Activated gamma-delta T cell (primary cell): Measurements from ENCODE around the gene SHROOM3.
"Not testable (repeated sequence)": the region's sequence is repeated elsewhere in the genome, so short reads cannot be mapped to it uniquely, and the experiment has no call there.

Experiments
- DNase-seq: peaks from one replicate; lab custom pipeline; 2025; lab: John Stamatoyannopoulos, UW

SHROOM3 gene

DNA sequence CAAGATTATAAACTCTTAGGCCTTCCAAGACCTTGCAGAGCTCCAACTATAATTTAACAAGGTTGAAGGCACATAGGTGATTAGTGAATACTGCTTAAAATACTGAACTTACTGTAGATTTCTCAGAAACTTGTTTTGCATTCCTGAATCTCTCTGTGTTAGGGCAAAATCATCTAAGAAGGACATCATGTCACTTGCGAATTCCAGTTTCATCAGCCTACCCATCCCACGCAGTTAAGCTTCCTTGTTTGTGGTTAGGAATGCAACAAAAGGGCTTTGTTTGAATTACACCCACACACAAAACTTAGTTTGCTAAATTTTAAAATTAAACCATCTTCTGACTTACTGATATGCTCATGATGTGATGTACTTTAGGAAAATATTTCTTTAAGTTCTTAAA is 288.9 kb downstream of the SHROOM3 start:
- no peak for DNase-seq

DNA sequence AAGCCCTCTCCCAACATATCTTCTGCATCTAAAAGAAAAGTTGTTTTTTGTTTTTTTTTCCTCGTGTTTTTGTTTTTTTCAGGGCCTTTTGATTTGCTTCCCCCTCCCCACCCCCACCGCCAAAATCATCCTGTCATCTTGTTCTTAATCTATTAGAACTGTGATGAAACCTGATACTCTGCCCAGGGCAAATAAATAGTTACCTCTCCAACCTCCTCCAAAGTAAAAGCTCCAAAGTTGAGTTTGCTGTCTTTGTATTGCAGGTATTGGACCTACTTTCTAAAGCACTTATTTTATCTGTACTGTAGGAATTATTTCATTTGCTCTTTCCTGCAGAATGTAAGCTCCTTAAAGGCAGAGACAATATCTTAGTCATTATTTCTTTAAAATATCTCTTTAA is 290.0 kb downstream of the SHROOM3 start:
- DNase-seq = no peak

DNA sequence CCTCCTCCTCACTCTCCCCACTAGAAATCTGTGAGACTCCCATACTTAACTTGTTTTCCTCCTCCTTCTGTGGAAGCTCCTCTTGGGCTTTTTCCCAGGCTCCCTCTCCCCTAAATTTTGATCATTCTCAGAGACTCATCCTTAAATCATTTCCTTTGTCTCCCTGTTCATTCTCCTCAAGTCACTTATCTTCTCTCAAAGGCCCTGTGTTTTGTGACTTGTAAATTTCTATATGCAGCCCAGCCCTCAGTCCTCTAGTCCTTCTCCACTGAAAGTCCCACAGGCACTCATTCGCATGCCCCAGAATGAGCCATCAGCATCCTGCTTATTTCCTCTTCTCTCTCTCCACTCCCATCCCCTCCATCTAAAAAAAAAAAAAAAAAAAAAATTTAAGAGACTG is 291.1 kb downstream of the SHROOM3 start:
- DNase-seq = no peak

DNA sequence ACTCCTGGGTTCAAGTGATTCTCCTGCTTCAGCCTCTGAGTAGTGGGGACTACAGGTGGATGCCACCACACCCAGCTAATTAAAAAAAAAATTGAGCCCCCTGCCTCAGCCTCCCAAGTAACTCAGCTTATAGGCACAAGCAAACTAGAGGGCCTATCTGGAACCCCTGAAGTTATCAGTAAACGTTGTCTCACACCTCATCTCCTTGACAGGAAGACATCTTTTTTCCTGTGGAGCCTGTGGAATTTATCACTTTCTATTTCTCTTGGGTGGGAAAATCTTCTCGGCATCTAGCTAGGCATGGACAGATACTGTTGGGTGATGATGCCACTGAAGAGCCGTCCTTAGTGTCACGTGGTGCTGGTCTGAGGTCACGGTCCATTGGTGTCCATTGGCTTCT is 291.6 kb downstream of the SHROOM3 start:
- no peak for DNase-seq

DNA sequence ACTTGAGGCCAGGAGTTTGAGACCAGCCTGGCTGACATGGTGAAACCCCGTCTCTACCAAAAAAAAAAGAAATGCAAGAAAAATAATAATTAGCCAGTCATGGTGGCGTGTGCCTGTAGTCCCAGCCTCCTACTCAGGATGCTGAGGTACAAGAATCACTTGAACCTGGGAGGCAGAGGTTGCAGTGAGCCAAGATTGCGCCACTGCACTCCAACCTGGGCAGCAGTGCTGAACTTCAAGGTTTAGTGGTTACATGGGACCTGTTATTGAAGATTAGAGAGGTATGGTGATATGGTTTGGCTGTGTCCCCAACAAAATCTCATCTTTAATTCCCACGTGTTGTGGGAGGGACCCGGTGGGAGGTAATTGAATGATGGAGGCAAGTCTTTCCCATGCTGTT is 292.9 kb downstream of the SHROOM3 start:
- not testable (repeated sequence) for DNase-seq

DNA sequence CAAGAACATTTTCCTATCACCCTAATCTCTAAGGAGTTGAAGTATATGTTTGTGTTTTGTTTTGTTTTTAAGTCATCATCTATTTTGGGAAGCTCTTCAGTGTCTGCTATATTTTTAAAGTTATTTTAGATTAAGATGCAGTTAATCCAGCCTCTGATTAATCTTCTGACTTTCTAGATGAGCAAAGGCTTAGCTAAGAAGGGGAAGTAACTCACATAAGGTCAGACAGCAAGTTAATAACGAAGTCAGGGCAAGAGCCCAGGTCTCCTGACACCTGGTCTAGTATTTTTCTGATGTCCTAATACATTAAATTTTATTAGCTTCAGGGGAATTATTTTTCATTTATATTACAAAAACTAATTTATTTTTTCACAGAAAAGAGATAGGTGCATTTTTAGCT is 294.4 kb downstream of the SHROOM3 start:
- DNase-seq = no peak

DNA sequence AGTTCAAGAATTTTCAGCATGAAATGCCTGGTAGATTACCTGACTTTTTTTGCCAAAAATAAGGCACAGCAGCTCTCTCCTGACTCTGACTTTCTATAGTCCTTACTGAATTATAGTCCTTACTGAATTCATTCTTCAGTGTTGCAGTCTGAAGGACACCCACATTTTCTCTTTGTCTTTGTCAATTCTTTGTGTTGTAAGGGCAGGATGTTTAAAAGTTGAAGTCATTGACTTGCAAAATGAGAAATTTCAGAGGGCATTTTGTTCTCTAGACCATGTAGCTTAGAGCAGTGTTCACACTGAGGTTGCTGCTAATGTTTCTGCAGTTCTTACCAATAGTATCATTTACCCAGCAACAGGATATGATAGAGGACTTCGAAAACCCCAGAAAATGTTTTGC is 295.0 kb downstream of the SHROOM3 start:
- no peak for DNase-seq

DNA sequence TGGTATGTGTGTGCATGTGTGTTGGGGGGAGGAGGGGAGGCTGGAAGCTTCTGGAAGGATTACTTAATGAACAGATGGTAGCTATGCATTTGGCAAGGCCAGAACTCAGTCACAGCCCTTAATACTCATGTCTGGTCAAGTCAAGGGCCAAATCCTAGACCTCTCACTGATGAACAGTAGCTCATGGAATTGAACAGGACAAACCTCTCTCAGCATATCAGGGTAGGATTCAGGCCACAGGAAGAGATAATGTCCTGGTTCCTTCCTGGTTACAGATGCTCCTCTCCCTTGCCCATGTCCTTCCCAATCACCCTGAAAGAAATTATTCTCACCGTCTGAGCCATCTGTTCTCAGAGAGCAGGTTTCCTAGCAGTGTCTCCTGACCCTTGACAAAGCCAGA is 297.2 kb downstream of the SHROOM3 start:
- no peak for DNase-seq

DNA sequence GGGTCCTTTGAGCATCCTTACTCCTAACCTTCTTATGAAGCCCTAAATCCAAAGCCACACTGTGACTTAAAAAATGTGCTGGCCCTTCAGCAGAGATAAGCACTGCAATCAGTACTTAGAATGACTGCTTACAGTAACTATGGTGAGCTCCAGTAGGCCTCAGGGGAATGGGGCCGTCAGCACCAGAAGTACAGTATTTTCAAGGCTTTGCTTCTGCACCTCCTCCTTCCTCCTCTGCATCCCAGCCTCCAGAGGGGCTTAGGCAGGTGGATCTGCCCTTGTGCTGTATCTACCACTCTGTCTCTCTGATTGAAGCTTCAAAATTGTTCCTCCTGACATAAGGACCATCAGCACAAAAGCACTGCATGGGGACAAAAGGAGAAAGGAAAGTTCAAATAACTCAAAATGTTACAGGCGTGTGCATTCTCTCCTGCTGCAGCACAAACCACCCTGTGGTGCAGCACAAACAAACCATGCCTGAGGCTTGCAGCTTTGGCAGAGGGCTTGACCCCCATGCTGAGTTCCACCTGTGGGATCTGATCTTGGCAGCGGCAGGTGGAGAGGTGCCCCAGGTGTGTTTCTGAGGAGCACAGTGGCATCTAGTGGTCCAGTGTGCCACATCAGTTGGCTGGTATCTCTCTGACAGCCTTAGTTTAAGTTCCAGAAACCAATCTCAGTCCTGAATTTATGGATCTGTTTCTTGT is 298.2 kb downstream of the SHROOM3 start:
- DNase-seq = no peak

DNA sequence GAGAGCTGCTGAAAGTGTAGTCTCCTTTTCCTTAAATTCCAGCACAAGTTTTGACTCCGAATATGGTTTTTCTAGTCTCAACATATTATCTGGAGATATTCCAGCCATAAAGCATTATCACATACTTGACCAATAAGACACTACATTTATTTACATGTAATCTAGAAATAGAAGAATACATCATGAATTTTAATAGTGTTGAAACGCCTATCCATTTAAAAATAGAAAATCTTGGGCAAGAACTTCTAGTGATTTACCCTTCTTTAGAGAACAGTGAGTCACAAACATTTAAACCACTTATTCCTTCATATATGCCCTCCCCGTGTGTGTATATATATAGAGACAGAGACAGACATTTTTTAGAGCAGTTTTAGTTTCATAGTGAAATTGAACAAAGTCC is 301.4 kb downstream of the SHROOM3 start:
- no peak for DNase-seq

DNA sequence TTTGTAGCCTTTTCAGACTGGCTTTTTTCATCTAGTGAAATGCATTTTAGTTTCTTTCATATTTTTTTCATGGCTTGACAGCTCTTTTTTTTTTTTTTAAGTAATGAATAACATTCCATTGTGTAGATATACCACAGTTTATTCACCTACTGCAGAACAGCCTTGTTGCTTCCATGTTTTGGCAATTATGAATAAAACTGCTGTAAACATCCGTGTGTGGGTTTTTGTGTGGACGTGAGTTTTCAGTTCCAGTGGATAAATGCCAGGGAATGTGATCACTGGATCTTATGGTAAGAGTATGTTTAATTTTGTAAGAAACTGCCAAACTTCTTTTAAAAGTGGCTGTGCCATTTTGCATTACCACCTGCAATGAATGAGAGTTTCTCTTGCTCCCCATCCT is 302.2 kb downstream of the SHROOM3 start:
- DNase-seq = no peak

DNA sequence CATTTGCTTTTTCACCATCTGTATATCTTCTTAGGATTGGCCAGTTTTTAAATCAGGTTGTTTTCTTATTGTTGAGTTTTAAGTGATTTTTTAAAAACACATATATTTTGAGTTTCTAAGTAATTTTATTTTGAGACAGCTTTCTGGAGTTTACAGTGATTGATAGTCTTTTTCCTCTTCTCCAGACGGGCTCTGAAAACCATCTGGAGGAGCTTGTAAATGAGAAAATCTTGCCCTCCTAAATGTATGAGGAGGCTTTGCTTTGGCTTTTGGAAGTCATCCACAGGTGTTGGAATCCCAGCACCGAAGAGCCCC is 302.7 kb downstream of the SHROOM3 start:
- DNase-seq = no peak

DNA sequence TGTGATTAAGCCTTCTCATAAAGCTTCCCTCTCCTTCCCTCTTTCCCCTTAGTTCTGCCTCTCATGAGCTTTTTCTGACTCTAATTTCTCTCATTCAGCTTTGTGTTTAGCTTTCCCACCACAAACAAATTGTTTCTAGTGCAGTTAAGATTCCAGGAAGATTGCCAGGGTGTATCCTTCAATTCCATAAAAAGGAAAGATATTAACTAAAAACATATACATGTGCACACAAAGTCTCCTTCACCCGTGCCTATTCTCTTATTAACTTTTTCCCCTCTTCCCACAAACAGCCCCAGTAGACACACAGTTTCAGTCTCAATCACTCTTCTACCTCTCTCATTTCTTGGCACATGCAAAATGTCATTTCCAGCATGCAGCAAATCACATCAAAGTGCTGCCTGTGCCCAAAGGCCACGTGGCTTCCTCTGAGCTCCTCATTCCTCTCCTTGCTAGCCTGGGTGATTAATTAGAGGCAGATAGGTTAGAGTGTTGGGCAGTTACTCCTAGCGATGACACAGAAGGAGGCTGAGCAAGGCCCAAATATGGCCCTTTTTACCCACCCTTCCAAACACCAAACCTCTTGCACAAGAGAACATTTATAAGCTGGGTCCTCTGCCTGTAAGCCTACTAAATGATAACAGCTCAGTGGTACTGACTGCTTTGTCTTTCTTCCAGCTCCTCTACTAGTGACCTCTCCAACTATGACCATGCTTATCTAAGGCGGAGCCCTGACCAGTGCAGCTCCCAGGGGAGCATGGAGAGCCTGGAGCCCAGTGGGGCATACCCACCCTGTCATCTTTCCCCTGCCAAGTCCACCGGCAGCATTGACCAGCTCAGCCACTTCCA is 303.3 kb downstream of the SHROOM3 start:
- no peak for DNase-seq

DNA sequence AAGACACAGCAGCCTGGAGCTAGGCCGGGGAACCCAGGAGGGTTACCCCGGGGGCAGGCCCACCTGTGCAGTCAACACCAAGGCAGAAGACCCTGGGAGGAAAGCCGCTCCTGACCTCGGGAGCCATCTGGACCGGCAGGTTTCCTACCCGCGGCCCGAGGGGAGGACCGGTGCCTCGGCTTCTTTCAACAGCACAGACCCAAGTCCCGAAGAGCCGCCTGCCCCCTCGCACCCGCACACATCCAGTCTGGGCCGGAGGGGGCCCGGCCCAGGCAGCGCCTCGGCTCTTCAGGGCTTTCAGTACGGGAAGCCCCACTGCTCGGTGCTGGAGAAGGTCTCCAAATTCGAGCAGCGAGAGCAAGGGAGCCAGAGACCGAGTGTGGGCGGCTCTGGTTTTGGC is 305.2 kb downstream of the SHROOM3 start:
- no peak for DNase-seq

DNA sequence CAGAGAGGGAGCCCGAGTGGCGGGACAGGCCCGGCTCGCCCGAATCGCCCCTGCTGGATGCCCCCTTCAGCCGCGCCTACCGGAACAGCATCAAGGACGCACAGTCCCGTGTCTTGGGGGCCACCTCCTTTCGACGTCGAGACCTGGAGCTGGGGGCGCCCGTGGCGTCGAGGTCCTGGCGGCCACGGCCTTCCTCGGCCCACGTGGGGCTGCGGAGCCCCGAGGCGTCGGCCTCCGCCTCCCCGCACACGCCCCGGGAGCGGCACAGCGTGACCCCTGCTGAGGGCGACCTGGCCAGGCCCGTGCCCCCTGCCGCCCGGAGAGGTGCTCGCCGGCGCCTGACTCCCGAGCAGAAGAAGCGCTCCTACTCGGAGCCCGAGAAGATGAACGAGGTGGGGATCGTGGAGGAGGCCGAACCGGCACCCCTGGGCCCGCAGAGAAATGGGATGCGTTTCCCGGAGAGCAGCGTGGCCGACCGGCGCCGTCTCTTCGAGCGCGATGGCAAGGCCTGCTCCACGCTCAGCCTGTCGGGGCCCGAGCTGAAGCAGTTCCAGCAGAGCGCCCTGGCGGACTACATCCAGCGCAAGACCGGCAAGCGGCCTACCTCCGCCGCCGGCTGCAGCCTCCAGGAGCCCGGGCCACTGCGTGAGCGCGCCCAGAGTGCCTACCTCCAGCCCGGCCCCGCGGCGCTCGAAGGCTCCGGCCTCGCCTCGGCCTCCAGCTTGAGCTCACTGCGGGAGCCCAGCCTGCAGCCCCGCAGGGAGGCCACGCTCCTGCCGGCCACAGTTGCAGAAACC is 306.0 kb downstream of the SHROOM3 start:
- DNase-seq = peak; percentile 9

DNA sequence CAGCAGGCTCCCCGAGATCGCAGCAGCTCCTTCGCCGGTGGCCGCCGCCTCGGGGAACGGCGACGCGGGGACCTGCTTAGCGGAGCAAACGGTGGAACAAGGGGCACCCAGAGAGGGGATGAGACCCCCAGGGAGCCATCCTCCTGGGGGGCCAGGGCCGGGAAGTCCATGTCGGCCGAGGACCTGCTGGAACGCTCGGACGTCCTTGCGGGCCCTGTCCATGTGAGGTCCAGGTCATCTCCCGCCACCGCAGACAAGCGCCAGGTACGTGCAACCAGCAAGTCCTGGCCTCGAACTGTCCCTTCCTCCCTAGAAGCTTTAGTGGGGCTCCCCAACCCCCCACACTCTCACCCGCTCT is 306.6 kb downstream of the SHROOM3 start:
- DNase-seq = no peak

DNA sequence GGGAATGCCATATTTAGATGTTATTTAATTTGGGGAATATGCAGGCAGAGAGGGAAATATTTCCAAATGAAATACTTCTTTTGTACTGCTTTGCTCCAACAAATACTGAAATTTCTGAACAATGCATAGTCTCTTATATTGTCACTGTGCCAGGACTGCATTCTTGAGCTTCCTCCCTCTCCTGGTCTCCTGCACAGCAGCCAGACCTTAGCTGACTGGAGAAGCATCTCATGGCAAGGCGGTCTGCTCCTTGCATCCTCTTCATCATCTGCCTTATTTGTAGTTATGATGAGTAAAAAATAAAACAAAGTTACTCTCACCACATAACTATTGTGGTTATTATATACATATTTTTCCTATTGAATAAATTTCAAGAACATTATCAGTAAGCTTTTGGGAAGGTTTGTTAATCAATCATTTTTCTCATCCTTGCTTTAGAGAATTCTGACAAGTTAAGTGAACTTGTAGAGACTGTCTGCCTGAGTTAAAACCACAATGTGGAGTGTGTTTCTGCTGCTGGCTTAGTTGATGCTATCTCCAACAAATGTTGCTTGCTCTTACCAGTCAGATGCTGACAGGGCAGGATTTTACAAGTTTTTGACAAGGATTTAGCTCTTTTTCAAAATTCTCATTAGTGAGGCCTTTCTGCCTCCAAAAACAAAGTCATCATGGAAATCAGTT is 309.4 kb downstream of the SHROOM3 start:
- DNase-seq = no peak

DNA sequence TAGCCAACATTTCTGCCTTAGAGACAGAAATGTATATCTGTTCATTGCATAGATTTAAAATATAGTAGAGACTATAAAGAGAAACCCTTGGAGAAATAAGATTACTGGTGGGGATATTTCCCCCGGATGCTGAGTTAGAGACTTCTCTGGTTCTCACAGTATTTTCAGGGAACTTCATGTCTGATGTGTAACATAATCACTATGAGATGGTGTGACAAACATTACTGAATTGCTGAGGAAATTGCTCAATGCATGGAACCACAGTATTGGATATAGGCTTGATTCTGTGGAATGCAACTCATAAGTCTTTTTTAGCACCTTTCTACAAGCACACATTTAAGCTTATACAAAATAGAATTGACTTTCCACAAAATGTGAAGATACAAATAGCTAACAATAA is 310.2 kb downstream of the SHROOM3 start:
- no peak for DNase-seq

DNA sequence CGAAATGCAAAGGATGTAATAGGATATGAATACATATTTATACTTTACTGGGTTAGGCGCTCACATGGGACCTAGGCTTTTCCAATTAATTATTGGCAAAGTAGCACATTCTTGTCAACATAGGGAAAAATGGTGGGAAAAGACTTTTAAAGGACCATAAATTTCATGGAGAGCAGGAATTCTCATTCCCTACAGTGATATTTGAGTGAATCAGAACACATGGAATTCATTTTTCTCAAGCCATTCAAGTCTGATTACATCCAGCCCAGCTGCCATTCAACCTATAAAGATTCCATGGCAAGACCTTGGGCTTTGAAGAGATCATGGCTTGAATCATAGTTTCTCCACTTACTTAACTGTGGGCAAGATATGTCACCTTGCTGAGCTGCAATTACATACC is 312.5 kb downstream of the SHROOM3 start:
- no peak for DNase-seq

DNA sequence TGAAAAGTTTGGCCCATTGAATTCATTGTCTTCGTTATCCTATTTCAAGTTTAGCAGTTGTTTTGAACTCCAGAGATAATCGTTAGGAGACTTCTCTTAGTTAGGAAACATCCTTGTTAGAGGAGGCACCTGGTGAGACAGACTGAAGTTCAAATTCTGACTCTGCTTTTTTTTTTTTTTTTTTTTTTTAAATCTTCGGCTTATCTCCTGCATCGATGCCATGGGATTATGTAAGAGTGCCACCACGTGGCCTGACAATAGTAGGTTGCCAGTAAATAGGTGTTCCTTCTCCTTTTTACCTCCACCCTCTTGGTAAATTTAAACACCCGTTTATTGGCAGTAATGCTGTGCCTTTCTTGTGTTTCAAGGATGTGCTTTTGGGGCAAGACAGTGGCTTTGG is 313.6 kb downstream of the SHROOM3 start:
- DNase-seq = no peak

DNA sequence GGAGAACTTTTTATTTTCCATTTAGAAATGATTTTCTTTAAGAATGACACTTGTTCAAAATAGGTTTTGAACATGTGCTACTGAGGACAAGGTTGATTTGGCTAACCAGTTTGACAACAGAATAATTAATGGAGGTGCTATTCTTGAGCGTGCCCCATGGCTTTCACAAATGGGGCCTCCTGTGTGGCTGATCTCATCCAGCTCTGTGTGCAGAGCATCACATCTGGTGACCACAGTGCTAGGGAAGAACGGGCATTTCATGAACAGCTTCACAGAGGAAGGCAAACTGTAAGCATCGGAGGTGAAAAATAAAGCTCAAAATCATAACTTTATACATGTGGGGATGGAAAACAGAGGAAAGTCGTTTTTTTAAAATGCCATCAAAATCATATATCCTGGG is 314.3 kb downstream of the SHROOM3 start:
- no peak for DNase-seq

DNA sequence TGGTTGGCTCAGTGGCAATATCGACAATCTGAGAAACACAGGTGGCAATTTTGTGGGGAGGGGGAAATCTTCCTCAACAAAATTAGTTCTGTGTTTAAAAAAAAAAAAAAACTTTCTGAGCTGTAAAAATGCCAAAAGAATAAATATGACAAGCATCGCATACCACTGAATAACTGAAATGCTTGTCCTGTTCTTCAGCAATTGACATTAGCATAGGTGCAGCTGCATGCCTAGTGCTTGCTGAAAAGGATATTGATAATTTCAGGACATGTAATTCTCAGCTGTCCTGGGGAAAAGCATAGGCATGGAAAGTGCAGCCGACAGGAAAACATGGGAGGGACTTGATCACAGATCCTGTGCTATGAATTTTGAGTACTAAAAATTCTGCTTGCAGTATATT is 315.7 kb downstream of the SHROOM3 start:
- no peak for DNase-seq
